HG02588 (cell line): ENCODE results near the gene NTMT2.
"Not testable (repeated sequence)": the region's sequence is repeated elsewhere in the genome, so short reads cannot be mapped to it uniquely, and the experiment has no call there.

Experiments used
- ATAC-seq: cut with Tn5 transposase; IDR thresholded peaks from one replicate; pipeline ENCODE4 v1.9.1; 2021; ENCODE audit warnings: mild to moderate bottlenecking, moderate library complexity; ENCODE audit not compliant: unreplicated experiment

The NTMT2 gene

DNA sequence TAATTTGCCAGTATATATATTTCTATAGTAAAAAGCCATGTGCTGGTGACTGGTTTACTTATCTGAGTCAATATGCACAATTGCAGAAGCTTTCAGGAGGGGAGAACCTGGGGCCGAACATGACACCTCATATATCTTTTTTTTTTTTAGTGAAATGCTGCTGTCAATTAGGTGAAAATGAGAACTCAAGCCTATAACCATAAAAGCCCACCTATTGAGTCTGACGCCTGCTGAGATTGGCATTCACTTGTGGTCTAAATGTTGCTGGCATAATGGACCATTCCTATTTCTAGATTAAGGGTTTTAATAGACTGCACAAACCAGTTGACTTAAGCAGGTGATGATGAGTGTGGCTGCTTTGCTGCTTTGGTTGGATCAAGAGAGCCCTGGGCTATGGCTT, 10.8 kb downstream of the NTMT2 start:
- ATAC-seq = no peak

DNA sequence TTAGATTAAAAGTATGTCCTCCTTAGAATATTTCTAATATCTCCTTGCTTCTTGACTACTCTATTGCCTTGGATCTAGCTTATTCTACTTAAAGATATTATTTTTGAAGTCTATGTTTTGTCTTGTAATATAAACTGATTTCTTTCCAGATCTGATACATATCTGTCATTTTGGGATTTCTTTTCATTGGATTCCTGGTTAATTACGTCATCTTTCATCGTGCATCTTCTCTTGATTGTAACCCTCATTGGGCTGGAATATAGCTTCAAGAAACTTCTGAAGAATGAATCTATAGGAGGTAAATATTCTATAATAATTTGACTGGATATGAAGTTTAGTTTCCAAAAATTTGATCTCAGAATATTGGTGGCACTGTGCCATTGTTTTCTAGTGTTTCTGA, 12.1 kb downstream of the NTMT2 start:
- ATAC-seq = no peak

DNA sequence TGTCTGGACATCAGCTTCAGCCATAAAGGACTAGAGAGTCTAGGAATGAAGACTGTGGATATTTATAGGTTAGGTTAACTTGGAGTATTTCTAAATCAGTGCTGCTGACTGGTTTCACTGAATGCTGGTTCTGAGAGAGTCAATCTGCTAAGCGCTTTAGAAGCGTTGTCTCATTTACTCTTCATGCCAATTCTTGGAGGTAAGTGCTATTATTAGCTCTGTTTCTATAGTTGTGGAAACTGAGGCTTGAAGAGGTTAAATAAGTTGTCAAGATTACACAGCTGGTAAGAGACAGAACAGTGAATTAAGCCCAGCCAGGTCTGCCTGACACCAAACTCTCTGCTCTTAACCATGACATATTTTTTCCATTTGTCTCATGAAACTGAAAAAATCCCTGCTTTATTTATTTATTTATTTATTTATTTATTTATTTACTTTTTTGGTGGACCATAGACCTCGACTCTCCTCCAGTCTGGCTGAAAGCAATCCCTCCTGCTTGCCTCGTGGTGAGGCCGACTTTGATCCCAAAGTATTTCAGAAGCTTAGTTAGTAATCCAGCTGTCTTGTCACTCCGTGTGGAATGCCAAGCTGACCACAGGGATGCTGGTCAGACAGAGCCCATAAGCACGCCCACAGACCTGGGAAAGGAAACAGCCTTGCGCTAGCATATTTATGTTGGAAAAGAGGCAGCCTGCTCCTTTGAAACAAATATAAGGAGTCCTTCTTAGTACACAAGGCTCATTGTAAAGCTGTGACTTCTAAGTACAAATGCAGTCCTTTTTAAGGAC, 16.9 kb downstream of the NTMT2 start:
- ATAC-seq = no peak

DNA sequence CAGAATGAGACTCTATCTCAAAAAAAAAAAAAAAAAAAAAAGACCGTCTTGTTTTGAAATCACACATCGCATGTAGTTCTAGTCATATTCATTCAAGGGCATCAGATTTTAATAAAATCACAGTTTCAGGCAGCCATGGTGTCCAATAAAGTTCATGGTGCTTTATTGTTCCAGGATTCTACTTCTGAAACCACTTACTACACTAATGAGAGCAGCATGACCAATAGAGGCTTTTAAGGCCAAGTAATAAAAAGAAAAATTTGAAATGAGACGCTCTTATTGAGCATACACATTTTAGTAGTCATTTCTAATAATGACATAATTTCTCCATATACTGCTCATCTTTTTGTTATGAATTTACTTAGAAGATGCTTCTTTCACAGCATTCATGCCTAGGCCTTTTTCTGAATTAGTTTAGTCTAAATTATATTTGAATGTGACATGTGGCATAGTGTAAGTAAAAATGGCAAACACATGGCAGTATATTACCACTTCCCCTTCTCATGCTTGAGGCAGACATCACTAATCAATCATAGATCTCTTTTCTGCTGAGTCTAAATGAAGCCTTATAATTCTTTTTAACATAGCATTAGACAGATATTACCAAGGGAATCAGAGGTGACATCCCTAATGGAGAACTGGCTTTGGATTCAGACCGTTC, 18.5 kb downstream of the NTMT2 start:
- no peak for ATAC-seq

DNA sequence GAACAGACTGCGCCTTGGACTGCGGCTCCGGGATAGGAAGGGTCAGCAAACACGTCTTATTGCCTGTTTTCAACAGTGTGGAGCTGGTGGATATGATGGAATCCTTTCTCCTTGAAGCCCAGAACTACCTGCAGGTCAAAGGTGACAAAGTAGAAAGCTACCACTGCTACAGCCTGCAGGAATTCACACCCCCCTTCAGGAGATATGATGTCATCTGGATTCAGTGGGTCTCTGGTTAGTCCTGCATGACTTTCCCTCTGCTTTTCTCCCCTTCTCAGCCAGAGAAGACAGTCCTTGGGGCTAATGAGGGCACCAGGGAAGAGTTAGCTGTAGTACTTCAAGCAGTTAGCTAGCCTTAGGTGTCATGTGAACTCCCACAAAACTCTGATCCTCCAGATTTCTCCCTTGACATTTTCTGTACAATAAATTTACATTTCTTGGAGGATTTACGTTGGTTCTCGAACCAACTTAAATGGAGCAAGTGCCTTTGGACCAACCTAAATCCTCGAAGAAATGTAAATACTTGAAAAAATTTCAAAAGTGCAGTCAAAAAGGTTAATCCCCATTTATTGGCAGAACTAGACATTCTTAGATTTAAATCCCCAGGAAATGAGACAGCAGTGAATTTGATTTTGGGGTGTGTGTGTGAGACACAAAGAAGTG, 20.9 kb downstream of the NTMT2 start:
- no peak for ATAC-seq

DNA sequence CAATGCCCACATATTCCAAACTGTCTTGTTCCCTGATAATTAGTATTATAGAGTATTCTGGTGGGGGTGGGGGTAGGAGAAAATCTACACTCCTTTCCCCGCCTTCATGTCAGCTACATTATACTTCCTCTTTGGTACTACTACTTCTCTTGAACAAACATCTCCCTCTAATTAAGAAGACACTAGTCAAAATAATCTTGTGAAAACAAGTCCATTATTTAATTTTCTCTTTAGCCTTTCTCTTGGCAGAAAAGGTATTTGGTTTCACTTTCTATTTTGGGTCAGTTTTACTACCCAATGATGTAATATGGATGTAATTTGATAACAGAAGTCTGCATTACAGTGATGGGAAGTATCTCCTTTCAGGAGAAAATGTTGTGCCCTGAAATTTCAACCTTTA, 22.5 kb downstream of the NTMT2 start:
- no peak for ATAC-seq

DNA sequence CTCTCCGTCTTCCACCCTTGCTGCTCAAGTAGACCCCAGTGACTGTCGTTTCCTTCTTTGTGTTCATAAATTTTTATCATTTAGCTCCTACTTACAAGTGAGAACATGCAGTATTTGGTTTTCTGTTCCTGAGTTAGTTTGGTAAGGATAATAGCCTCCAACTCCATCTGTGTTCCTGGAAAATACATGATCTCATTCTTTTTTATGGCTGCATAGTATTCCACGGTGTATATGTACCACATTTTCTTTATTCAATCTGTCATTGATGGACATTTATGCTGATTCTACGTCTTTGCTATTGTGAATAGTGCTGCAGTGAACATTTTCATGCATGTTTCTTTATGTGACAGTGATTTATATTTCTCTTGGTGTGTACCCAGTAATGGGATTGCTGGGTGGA, 24.8 kb downstream of the NTMT2 start:
- not testable (repeated sequence) for ATAC-seq

DNA sequence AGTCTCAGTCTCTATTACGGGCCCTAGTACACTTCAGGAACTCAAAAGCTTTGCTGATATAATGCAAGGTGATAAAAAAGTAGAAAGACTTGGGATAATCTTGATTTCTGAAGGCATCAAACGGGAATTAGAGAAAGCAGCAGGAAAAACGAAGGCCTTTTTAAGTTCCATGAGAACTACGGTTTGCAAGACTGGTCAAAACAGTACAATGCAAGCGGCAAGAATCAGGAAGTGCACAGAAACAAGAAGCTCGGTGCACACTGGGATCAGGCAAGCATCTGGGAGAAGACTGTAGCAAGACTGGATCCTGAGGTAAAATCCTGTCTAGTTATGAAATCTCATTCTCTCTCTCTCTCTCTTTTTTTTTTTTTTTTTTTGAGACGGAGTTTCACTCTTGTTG, 28.6 kb downstream of the NTMT2 start:
- no peak for ATAC-seq

DNA sequence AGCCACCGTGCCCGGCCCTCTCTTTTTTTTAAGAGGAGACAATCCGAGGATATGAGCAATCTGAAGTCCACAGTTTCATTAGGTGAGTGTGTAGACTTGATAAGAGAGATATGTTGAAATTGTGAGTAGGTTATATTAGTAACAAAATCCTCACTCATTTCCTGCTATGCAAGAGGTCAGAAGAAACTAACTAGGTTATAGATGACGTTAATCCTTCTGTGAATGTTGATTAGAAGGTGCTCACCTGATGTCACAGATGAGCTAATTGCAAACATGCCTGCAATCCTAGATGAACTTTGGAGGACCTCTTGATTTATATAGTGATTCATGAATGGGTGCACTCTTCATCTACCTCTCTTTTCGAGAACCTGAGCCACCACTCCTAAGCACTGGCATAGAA, 29.3 kb downstream of the NTMT2 start:
- ATAC-seq = no peak

DNA sequence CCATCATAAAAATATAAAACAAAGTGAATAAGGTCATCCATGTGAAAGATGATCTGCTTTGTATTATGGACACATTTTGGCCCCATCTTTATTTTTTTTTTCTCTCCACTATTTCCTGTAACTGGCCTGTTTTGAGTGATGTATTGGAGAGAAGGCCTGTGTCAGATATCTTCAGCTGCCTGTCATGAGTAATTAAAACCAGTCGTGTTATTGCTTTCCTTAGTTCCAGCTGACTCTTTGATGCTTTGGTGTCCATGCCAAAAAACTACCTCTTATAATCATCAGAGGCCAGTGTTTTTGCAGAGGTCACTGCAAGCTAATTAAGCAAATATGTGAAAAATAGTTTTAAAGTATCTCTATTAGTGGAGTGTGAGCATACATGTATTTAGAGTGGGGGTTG, 29.7 kb downstream of the NTMT2 start:
- no peak for ATAC-seq

DNA sequence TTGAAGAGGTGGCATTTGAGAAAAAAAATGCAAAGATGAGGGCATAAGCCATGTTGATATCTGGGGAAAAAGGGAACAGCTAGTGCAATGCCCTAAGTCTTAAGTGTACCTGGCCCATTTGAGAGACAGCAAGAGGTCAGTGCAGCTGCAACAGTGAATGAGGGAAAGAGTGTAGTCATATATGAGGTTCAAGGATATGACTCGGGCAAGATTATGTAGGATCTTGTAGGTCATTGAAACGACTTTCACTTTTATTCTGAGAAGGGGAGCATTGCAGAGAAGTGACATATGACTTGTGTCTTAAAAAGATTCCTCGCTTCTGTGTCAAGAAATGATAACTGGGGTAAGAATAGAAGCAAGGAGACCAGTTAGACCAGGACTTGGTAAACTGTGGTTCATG, 31.0 kb downstream of the NTMT2 start:
- ATAC-seq = no peak

DNA sequence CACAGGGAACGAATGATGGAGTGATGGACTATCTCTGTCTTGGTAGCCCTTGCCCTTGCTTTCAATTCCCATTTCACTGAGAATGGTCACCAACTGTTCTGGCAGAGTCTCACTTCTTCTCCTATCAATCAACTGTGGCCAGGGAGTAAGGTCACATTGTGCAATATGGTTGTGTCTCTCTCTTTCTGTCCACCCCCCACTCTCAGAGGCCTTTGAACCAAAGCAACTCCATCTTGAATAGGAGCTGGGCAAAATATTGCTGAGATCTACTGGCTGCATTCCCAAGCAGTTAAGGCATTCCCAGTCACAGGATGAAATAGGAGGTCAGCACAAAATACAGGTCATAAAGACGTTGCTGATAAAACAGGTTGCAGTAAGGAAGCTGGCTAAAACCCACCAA, 36.7 kb downstream of the NTMT2 start:
- ATAC-seq = no peak

DNA sequence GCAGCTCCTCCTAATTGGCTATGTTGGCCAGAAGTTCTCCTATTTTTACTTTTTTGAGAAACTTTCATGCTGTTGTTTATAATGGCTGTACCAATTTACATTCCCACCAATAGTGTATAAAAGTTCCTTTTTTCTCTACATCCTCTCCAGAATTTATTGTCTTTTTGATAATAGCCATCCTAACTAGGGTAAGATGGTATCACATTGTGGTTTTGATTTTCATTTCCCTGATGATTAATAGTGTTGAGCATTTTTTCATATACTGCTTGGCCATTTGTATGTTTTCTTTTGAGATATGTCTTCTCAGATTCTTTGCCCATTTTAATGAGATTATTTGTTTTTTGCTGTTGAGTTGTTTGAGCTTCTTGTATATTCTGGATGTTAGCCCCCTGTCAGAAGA, 46.8 kb downstream of the NTMT2 start:
- ATAC-seq = no peak

DNA sequence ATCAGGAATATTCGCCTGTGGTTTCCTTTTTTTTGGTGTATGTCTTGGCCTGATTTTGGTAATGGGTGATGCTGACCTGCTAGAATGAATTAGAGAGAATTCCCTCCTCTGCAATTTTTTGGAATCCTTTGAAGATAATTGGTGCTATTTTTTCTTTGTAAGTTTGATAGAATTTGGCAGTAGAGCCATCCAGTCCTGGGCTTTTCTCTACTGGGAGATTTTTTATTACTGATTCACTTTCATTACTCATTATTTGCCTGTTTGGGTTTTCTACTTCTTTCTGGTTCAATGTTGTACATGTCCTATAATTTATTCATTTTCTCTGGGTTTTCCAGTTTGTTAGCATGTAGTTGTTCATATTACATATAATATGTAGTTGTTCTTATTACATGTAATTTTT, 48.7 kb downstream of the NTMT2 start:
- no peak for ATAC-seq

DNA sequence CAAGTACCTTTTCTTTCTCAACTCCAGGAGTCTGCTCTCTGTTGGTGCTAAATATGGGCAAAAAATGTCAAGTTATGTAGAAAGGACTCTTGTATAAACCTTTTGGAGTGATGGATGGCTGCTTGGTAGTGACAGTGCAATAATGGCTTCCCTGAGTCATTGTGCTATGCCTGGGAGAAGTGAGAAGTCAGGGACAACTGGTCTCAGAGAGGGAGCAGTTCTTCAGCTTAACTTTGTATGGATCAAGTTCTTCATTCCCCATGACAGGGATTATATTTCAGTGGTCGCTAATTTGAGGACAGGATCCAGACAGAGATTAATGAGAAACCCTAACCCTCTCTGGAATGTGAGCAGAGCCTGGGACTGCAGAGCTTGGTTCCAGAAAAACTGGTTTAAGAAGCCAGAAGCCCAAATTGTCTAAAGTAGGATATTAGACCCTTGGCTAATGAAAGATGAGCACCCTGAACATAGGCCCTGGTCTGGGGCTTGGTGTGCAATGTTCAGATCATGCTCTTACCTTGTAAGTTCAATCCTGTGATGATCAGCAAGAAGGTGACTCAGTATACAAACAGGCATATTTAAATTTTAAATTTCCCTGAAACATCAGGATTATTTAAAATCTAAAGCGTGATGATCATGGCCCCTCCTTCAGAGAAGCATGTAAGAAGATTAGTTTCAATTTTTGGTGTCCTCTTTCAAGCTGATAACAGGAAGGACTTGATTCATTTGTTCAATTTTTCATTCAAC, 50.9 kb downstream of the NTMT2 start:
- ATAC-seq = no peak

DNA sequence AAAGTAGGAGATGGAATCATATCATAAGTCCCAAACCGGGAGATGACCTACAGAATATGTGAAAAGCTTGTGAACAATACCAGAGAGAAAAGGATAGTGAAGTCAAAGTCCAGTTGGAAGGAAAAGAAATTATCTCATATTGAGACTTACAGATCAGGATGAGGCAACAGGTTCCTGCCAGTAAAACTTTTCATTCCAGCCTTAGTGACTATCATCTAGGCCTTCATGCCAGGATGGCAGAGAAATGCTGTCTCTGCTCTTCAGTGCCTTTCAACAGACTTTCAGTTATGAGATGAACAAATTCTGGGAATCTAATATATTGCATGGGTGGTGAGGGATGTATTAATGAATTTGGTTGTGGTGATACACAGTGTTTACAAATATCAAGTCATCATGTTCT, 52.3 kb downstream of the NTMT2 start:
- ATAC-seq = no peak

DNA sequence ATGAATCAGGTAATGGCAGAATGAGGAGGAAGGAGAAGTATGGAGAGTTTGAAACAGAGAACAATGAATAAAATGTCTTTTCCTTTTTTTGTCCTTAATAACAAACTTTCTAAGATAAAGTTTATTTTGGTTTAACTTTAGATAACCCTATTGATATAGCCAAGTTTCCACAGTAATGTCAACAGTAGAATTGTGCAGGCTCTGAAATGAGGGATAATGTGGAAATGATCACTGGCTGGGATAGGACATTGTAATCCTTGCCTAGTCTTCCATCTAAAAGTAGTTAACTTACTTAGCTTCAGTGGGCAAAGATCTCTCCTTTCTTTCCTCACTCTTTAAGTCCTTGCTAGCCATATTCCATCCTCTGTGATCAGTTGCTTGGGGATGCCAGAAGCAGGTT, 52.8 kb downstream of the NTMT2 start:
- no peak for ATAC-seq

DNA sequence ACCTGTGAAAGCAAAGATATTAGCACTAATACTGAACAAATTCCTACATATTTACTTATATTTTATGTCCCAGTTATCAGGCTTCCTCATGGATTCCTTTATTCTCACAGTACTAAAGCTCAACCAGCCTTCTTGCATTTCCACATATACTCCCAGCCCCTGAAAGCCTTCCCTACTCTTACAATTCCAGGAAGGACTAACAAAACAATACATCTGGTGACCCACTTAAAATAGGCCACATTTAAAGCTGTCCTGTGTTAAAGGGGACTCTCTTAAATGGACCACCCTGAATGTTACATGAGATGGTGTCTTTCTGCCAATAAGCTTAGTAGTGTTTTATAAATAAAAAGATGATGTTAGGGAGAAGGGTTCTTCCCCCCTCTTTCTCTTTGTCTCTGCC, 54.4 kb downstream of the NTMT2 start:
- ATAC-seq = no peak

DNA sequence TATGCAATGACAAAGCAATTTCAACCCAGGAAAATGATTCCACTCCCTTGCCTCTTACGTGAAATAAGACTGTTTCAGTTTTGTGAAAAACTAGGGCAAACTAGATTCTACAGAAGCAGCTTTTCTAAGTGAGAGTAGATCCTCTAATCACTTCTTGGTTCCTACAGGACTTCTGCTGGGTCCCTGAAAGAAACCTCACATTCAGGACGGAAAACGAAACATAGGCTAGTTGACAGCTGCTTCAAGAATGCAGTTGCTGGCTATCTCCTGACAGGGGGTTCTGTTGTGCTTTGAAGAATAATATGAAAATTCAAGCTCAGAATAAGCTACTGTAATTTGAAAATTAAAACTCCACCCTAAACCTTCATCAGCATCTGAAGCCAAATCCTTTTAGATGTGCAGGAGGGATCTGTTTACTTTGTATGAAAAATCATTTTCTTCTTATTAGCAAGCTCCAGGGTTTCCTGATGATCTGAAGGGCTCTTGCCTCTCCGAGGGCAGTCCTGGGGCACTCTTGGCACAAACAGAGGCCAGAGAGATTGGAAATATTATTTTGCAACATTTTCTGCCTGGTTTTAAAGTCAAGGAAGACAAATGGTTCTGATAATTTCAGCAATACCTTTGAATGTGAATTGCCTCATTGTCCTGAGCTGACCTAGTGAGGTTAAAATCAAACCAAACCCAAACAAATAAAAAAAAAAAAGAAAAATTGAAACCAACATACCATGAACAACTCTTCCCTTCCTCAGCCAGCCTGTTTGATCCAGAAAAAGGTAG, 55.0 kb downstream of the NTMT2 start:
- ATAC-seq = no peak

DNA sequence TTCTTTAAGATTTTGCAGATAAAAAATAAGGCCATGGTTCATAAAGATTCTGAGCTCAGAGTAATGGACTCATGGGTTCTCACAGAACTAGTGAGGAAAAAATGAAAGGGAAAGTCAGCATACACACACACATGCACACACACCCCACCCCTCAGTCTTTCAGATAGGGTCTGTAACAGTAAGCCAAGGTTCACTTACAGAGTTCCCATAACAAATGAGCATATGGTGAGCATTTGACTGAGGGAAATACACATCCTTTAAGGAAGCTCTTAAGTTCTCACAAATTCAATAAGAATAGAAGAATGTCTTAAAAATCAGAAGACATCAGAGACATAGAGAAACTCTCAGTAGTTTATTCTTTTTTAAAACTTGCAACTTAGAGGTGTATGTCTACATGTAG, 57.9 kb downstream of the NTMT2 start:
- ATAC-seq = no peak

DNA sequence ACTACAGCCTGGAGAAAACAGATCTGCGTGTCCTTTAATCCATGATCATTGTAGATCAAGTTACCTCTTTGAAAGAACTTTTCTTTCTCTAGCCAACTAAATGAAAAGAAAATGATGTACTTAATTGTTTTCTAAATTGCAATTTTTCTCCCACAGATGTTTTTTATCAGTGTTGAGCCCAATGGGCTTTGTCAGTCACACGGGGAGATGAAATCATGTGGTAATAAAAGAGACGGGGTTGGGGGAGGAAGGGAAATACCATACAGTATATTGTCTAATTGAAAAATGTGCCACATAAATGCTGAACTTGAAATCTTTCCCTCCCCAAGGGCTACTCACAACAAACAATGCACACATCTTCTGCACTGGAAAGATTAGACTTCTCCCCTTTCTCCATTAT, 58.4 kb downstream of the NTMT2 start:
- ATAC-seq = no peak
